ENCODE results near the gene RNASE2.
"Not testable (repeated sequence)": the region's sequence is repeated elsewhere in the genome, so short reads cannot be mapped to it uniquely, and the experiment has no call there.

Gene RNASE2

DNA sequence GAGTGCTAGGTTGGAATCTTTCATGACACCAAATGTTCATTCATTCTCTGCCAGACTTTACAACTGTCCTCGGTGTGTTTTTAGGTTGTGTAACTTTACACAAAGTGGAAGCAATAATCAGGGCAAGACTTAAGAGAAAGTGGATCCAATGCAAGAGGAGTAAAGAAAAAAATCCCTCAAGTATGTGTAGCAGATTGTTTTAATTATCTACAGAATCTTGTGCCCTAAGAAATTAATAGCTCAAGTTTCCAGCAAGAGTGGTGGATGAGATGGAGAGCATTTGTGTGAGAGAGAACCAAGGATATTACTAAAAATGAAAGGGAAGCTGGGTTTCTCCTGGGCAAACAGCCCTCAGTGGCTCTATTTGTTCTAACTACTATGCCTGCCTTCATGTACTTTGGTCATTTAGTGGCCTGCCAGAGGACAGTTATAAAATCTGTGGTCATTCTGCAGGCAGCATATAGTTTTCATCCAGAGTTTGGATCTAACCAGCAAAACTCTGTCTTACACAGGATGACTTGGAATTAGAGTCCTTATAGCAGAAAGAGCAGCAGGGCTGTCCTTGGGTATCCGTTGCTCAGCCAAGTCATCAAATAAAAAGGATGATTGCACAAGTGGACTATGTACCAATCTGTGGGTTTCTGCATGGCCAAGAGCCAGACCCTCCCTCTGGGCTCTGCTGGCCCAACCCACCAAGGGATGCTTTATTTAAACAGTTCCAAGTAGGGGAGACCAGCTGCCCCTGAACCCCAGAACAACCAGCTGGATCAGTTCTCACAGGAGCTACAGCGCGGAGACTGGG is at the start of gene RNASE2:
Gene RNASE2, plus strand, starts transcription at position 752 of the 802 bp plus-strand sequence. CDS start 285 bp downstream, outside the sequence.
- peak; percentile 36 for DNase-seq (ENCODE audit: low read depth)
- H3K4me3 ChIP-seq (ENCODE audit: low read length), result not testable (repeated sequence)

DNA sequence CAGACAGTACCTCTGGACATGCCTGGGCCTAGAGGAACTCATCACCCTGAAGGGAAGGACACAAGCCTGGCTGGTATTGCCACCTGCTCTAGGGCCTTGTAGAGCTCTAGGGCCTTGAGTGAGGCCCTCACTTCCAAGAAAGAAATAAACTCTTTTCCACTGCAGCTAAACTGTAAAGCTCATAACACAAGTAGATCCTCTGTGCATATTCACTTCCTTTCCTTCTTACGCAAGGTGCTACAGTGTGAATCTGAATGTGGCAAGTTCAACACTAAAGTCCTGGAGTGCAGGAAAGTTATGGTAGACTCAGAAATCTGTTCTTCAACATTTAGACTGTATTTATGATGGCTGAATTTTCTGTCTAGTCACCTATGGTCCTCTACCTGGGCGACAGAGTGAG is 49.6 kb upstream of the RNASE2 start:
- TF ChIP-seq, protein P1, sequence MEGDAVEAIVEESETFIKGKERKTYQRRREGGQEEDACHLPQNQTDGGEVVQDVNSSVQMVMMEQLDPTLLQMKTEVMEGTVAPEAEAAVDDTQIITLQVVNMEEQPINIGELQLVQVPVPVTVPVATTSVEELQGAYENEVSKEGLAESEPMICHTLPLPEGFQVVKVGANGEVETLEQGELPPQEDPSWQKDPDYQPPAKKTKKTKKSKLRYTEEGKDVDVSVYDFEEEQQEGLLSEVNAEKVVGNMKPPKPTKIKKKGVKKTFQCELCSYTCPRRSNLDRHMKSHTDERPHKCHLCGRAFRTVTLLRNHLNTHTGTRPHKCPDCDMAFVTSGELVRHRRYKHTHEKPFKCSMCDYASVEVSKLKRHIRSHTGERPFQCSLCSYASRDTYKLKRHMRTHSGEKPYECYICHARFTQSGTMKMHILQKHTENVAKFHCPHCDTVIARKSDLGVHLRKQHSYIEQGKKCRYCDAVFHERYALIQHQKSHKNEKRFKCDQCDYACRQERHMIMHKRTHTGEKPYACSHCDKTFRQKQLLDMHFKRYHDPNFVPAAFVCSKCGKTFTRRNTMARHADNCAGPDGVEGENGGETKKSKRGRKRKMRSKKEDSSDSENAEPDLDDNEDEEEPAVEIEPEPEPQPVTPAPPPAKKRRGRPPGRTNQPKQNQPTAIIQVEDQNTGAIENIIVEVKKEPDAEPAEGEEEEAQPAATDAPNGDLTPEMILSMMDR (conservative IDR thresholded peaks at IDR 0.05; ENCODE audit: low read length), result no peak
- no peak overlapping the region for H3K4me3 ChIP-seq (ENCODE audit: low read length)
- DNase-seq (ENCODE audit: low read depth), result no peak

DNA sequence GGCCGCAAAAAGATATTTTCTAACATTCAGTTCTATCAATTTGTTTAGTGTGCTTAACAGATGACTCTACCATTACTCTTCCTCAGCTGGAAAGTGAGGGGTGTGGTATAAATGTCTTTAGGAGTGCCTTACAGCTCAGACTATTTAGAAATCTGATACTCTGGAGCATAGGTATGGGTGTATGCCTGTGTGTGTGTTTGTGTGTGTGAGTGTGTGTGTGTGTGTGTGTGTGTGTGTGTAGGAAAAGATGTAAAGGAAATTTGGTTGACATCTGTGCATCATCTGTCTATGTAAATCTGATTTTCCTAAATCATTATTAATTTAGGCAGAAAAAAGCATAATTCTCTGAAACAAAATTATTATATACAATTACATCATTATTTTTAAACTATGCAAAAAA is 48.1 kb upstream of the RNASE2 start:
- H3K4me3 ChIP-seq (ENCODE audit: low read length), result no peak overlapping the region
- no peak for DNase-seq (ENCODE audit: low read depth)
- TF ChIP-seq, protein P1 (conservative IDR thresholded peaks at IDR 0.05; ENCODE audit: low read length), result no peak

DNA sequence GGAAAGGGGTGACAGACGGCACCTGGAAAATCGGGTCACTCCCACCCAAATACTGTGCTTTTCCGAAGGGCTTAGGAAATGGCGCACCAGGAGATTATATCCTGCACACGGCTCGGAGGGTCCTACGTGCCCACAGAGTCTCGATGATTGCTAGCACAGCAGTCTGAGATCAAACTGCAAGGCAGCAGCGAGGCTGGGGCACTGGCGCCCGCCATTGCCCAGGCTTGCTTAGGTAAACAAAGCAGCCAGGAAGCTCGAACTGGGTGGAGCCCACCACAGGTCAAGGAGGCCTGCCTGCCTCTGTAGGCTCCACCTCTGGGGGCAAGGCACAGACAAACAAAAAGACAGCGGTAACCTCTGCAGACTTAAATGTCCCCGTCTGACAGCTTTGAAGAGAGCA is 44.5 kb upstream of the RNASE2 start:
- DNase-seq (ENCODE audit: low read depth); H3K4me3 ChIP-seq (ENCODE audit: low read length): not testable (repeated sequence)

DNA sequence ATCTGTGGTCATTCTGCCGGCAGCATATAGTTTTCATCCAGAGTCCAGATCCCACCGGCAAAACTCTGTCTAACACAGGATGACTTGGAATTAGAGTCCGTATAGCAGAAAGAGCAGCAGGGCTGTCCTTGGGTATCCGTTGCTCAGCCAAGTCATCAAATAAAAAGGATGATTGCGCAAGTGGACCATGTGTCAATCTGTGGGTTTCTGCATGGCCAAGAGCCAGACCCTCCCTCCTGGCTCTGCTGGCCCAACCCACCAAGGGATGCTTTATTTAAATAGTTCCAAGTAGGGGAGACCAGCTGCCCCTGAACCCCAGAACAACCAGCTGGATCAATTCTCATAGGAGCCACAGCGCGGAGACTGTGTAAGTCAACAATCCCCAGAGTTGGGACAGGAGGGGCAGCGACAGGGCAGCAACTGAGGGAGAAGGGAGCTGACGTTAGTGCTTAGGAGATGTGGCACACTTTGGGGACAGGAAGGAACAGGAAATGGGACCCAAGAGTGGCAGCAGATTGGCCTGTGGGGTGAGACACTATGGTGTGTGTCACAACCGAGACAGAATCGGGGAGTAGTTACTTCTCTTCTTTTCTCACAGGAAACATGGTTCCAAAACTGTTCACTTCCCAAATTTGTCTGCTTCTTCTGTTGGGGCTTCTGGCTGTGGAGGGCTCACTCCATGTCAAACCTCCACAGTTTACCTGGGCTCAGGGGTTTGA is 36.1 kb upstream of the RNASE2 start:
- H3K4me3 ChIP-seq (ENCODE audit: low read length); DNase-seq (ENCODE audit: low read depth): not testable (repeated sequence)

DNA sequence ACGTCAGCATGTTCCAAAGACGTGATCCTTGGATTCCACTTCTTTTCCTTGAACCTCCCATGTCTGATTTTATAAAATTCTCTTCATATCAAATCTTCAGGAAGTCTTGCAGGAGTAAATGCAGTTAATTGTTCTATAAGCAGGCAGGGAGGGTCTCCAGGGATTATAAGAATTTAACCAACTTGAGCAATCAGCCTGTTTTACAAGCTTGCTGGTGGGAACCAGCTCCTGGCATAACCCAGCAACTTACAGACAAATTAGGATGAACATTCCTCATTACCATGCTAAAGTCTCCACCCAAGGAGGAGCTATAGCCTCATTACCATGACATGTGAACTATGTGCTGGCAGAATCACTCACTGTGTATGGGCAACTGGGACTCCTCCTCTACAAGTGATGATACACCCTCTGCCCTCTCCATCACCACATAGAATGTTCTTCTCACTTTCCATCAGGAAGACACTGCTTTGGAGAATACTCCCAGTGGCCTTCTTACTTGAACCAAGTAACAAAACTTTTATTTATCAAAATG is 31.5 kb upstream of the RNASE2 start:
- DNase-seq (ENCODE audit: low read depth); H3K4me3 ChIP-seq (ENCODE audit: low read length): not testable (repeated sequence)

DNA sequence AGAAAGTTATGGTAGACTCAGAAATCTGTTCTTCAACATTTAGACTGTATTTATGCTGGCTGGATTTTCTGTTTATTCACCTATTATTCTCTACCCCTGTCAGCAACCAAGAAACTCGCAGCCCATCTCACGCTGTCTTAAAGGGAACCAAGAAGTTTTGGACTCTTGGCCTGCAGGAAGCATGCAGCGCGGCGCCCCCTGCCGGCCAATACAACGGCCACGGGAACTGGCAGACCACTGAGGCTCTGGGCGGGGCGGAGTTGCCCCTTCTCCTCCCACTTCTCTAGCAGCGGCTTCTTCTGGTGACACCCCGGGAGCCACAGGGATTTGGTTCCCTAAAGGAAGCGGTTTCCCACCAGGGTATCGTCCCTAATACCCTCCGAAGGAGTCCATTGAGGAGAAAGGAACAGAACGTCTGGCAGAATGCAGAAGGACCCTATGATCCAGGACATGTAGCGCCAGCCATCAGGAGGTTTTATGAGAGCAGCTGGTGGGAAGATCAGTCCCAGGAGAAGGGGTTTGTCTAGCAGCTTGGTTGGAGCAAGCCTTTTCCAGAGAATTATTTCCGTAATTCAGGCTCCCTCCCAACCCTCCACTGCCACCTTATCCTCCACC is 21.0 kb upstream of the RNASE2 start:
- DNase-seq (ENCODE audit: low read depth), result peak; percentile 9
- H3K4me3 ChIP-seq (ENCODE audit: low read length), result no peak overlapping the region
- TF ChIP-seq, protein P1 (conservative IDR thresholded peaks at IDR 0.05; ENCODE audit: low read length), result peak; percentile 46

DNA sequence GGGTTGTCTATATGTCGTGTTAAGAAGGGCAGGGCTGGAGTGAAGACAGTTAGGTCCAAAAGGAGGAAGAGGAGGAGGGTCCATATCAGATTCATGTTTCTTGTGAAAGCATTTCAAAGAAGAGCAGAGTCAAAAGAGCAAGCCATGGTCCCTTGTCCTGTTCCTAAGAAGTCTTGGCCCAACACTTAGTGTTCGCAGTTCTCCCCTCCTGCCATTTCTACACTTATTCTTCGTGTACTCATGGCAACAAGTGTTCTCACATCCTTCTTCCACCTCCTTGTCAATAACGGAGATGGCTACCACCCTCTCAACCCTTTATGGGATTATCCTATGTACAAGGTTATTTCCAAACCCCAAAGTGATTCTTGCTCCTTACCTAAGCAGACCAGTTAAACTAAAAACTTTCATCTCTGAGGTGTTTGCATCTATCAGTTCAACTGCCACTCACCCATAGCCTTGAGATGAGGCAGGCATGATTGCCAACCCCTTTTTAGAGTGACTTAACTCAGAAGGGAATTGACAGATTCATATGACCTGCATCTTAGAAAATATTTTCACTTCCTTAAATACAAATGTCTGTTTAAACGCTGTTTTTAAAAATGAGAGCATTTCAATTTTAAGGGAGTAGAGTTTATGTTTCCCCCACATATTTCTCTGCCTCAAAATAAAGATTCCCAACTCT is 19.8 kb upstream of the RNASE2 start:
- no peak for DNase-seq (ENCODE audit: low read depth)
- no peak overlapping the region for H3K4me3 ChIP-seq (ENCODE audit: low read length)
- TF ChIP-seq, protein P1 (conservative IDR thresholded peaks at IDR 0.05; ENCODE audit: low read length), result no peak

DNA sequence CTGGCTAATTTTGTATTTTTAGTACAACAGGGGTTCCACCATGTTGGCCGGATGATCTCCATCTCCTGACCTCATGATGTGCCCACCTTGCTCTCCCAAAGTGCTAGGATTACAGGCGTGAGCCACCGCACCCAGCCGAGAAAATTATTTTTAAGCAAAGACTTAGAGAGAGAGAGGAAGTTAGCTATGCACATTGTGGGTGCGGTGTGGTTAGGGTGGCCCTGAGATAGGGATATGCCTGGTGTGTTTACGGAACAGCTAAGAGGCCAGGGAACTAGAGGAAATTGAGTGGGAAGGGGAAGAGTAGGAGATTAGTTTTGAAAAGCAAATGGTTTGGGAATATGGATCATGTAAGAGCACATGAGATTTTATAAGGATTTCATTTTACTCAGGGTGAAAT is 10.1 kb upstream of the RNASE2 start:
- DNase-seq (ENCODE audit: low read depth); H3K4me3 ChIP-seq (ENCODE audit: low read length): not testable (repeated sequence)

DNA sequence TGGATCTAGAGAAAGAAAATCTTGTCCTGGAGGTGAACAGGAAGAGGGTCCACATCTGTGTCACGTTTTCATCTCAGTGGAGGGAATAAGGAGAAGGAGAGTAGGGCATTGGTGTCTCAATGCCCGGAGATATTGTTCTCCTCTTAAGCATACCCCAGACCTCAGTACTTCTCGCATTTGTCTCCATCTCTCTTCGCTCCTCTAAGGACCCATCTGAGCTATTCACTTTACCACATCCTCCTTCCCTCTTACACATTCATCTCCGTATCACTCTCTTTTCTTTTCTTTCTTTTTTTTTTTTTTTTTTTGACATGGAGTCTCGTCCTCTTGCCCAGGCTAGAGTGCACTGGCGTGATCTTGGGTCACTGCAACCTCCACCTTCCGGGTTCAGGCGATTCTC is 8.6 kb upstream of the RNASE2 start:
- not testable (repeated sequence) for H3K4me3 ChIP-seq (ENCODE audit: low read length); DNase-seq (ENCODE audit: low read depth)

DNA sequence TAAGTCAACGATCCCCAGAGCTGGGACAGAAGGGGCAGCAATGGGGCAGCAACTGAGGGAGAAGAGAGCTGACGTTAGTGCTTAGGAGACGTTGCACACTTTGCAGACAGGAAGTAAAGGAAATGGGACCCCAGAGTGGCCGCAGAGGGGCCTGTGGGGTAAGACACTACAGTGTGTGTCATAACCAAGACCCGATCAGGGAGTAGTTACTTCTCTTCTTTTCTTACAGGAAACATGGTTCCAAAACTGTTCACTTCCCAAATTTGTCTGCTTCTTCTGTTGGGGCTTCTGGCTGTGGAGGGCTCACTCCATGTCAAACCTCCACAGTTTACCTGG is 219 bp downstream of the RNASE2 start:
- not testable (repeated sequence) for DNase-seq (ENCODE audit: low read depth)

More for the DNA sequence above, 219 bp downstream of the RNASE2 start:
- H3K4me3 ChIP-seq (ENCODE audit: low read length), result not testable (repeated sequence)

Measured in AG10803 (cell line).